Right lung (tissue), 5 donors: Measurements from ENCODE around the gene ASTL. TPM values are rescaled to one million over a fixed set of nuclear protein-coding genes. Genes with fewer than 3 reads are reported as not detected.
A peak's percentile ranks its signal among the peaks of the same experiment; 100 is the strongest.

Experiments used
- DNase-seq, 2 donors: peaks; one replicate each; pipeline ENCODE4 v3.0.0-alpha.2; 2013
- polyA plus RNA-seq, 5 donors: library from polyadenylated mRNA; unstranded; fragments of 120-200 nt; gene quantifications; one replicate each; pipeline versions ENCODE4 v1.2.1 to v1.2.3, GENCODE V29; 2013; ENCODE audit warnings: inconsistent platforms in 1 of 5, low replicate concordance in 1 of 5; ENCODE audit not compliant: insufficient read length in 5 of 5, insufficient read depth in 1 of 5

Gene ASTL
- polyA plus RNA-seq, 5 donors = 0.13 to 0.27 (median 0.18) TPM

- no peak for DNase-seq
Measured at GRCh38 chr2:96159084-96159830, 21.0 kb upstream of the ASTL start.

GRCh38 chr2:96158554-96158940 lies 20.2 kb upstream of the ASTL start:
- DNase-seq = no peak

GRCh38 chr2:96157649-96158553 lies 19.6 kb upstream of the ASTL start:
- DNase-seq = no peak

GRCh38 chr2:96156926-96157648 lies 18.8 kb upstream of the ASTL start:
- DNase-seq = no peak

GRCh38 chr2:96156011-96156820 lies 17.9 kb upstream of the ASTL start:
- DNase-seq = no peak

GRCh38 chr2:96154506-96155380 lies 16.4 kb upstream of the ASTL start:
- DNase-seq = no peak

- no peak for DNase-seq
Measured at GRCh38 chr2:96153991-96154431, 15.7 kb upstream of the ASTL start.

- no peak for DNase-seq
Measured at GRCh38 chr2:96153291-96153713, 15.0 kb upstream of the ASTL start.

- DNase-seq = no peak
Measured at GRCh38 chr2:96152304-96153161, 14.2 kb upstream of the ASTL start.

- no peak for DNase-seq
Measured at GRCh38 chr2:96151595-96152303, 13.4 kb upstream of the ASTL start.

- no peak for DNase-seq
Measured at GRCh38 chr2:96150791-96151594, 12.7 kb upstream of the ASTL start.

- no peak for DNase-seq
Measured at GRCh38 chr2:96150007-96150640, 11.8 kb upstream of the ASTL start.

- peak; percentile 63 to 67 for DNase-seq
Measured at GRCh38 chr2:96148410-96149217, 10.3 kb upstream of the ASTL start.

GRCh38 chr2:96147593-96148201 lies 9.4 kb upstream of the ASTL start:
- DNase-seq = no peak

GRCh38 chr2:96146881-96147592 lies 8.7 kb upstream of the ASTL start:
- no peak for DNase-seq
